Transverse colon (tissue), 4 donors: ENCODE results near the gene ATG9A. TPM values are rescaled to one million over a fixed set of nuclear protein-coding genes. Genes with fewer than 3 reads are reported as not detected.

ENCODE experiments used
- DNase-seq: peaks from one replicate; pipeline ENCODE4 v3.0.0-alpha.2; 2019
- H3K27ac ChIP-seq, 4 donors: fragments of 200-600 bp; sonication (generic); 2 replicates each; pipeline ENCODE4 v1.5.1; 2016 to 2018; ENCODE audit warnings: inconsistent platforms in 4 of 4
- H3K27me3 ChIP-seq: fragments of 200-600 bp; sonication (generic); 2 replicates; pipeline ENCODE4 v1.5.1; 2017; ENCODE audit warnings: inconsistent platforms
- H3K36me3 ChIP-seq, 4 donors: fragments of 200-600 bp; sonication (generic); 2 replicates each; pipeline ENCODE4 v1.5.1; 2017 to 2019; ENCODE audit warnings: inconsistent platforms in 4 of 4
- H3K4me1 ChIP-seq, 4 donors: fragments of 200-600 bp; sonication (generic); 2 replicates each; pipeline ENCODE4 v1.5.1; 2017 to 2020; ENCODE audit warnings: inconsistent platforms in 4 of 4
- H3K4me3 ChIP-seq, 4 donors: fragments of 200-600 bp; sonication (generic); 1 replicate in 1 of 4; 2 replicates in 3 of 4; pipeline versions ENCODE4 v1.5.1 to v1.6.1; 2017 to 2019; ENCODE audit warnings: inconsistent platforms in 4 of 4
- H3K9me3 ChIP-seq, 2 donors: fragments of 200-600 bp; sonication (generic); 2 replicates each; pipeline ENCODE4 v1.5.1; 2017 to 2019; ENCODE audit warnings: inconsistent platforms in 2 of 2
- CTCF ChIP-seq, 5 experiments: fragments of 200-600 bp in 3 of 5; fragments of 450-650 bp in 2 of 5; sonication (generic) in 3 of 5; IDR thresholded peaks; 1 replicate in 2 of 5; 2 replicates in 3 of 5; pipeline ENCODE4 v1.5.1; 2016 to 2017; ENCODE audit warnings: antibody characterized with exemption in 5 of 5, inconsistent platforms in 3 of 5, mild to moderate bottlenecking in 2 of 5, moderate library complexity in 1 of 5
- EP300 ChIP-seq: sonication (generic); formaldehyde crosslinking; IDR thresholded peaks from one replicate; pipeline ENCODE4 v1.6.1; 2017; ENCODE audit warnings: antibody characterized with exemption, low read depth
- POLR2A ChIP-seq: fragments of 450-650 bp; IDR thresholded peaks from one replicate; pipeline ENCODE4 v1.6.1; 2016; ENCODE audit warnings: antibody characterized with exemption, mild to moderate bottlenecking, moderate library complexity
- POLR2AphosphoS5 ChIP-seq, 3 donors: sonication (generic); formaldehyde crosslinking; IDR thresholded peaks; one replicate each; pipeline ENCODE4 v1.6.1; 2016; ENCODE audit warnings: antibody characterized with exemption in 3 of 3
- WGBS, 2 donors: methylation state at CpG; one replicate each; pipeline ENCODE4 v1.1.5; 2018; ENCODE audit warnings: low coverage in 1 of 2; 5-methylcytosine and 5-hydroxymethylcytosine counted together
- in situ Hi-C, 4 donors: fragments of 200-750 bp; cut with MboI; loops; one replicate each; pipeline versions ENCODE4 v1.15.0 to v1.15.1; 2017; ENCODE audit warnings: low sequenced_read_pairs in 3 of 4, low pct_ligation_motif_present in 1 of 4, low pct_unique_long_range_greater_than_20kb in 1 of 4
- intact Hi-C: fragments of 100-400 bp; cut with DNase I; formaldehyde crosslinking; loops from one replicate; pipeline ENCODE4 v1.15.1; 2023; ENCODE audit warnings: low total_unique reads
- total RNA-seq, 4 donors: library from RNA; depleted of rRNA; stranded (reverse); fragments of >200 nt; gene quantifications; one replicate each; pipeline ENCODE4 v1.1.0, GENCODE V29; 2016

Gene ATG9A
- total RNA-seq, 4 donors from 2014 or later = 73.2 to 243 (median 82.7) TPM

- DNase-seq = no peak
- Histone ChIP-seq H3K4me3 (peak overlapping the region in 1 of 4 donors; percentile 87), H3K27ac (no peak overlapping the region), H3K9me3 (no peaks in the 10 kb centered on the region), H3K27me3 (no peaks in the 10 kb centered on the region), H3K4me1 (peaks cover 14 to 62% (median 34%) of the 10 kb centered on the region in 4 donors), H3K36me3 (peaks cover 0 to 43% (median 10%) of the 10 kb centered on the region in 4 donors)
- no peak for TF ChIP-seq CTCF (IDR thresholded peaks at IDR 0.05)
- in situ Hi-C loops = loop anchor here in 2 of 4 donors (10.0 kb wide), 1 partner anchor 115 kb away; no protein-coding TSS in a partner anchor
- WGBS, 2 donors = 94 to 96% methylated on average over 3 to 9 of the region's 9 CpGs
- intact Hi-C loops = no loop called here
These were observed 49.6 kb downstream of the ATG9A start for GRCh38 chr2:219179601-219180465.

- intact Hi-C loops = no loop called here
- TF ChIP-seq POLR2A (no peak), CTCF (IDR thresholded peaks at IDR 0.05) (peak in 1 of 5 experiments; percentile 6), EP300 (no peak)
- in situ Hi-C loops = loop anchor here in 2 of 4 donors (10.0 kb wide), 1 partner anchor 116 kb away; no protein-coding TSS in a partner anchor
- WGBS, 2 donors = 0 to 3% methylated on average over 8 to 20 of the region's 45 CpGs
- H3K27me3 ChIP-seq = no peaks in the 10 kb centered on the region
- peaks cover 0 to 41% (median 15%) of the 10 kb centered on the region in 4 donors for H3K36me3 ChIP-seq
- peaks cover 14 to 63% (median 38%) of the 10 kb centered on the region in 4 donors for H3K4me1 ChIP-seq
- H3K4me3 ChIP-seq = peak overlapping the region; percentile 57 to 98 (median 84)
- H3K27ac ChIP-seq = peak overlapping the region; percentile 93 to 100 (median 96)
- H3K9me3 ChIP-seq = no peaks in the 10 kb centered on the region
- DNase-seq = peak; percentile 55
These were observed 50.9 kb downstream of the ATG9A start for GRCh38 chr2:219178377-219179175.

- TF ChIP-seq EP300 (peak; percentile 4), CTCF (IDR thresholded peaks at IDR 0.05) (peak in 4 of 5 experiments; percentile 30 to 43 (median 34)), POLR2AphosphoS5 (IDR thresholded peaks at IDR 0.05) (peak; percentile 95 to 98 (median 98)), POLR2A (peak; percentile 99)
- H3K4me3 ChIP-seq = peak within 1 kb of the TSS; percentile 57 to 100 (median 92)
- intact Hi-C loops (loop anchor here (2.0 kb wide), 1 partner anchor 103 kb away; no protein-coding TSS in a partner anchor), in situ Hi-C loops (loop anchor here in 2 of 4 donors (10.0 kb wide), 1 partner anchor 117 kb away; no protein-coding TSS in a partner anchor)
- 0% methylated on average over 4 to 46 of the region's 67 CpGs for WGBS, 2 donors
- H3K4me1 ChIP-seq = peaks cover 14 to 56% (median 36%) of the 10 kb centered on the region in 4 donors
- H3K27me3 ChIP-seq = no peaks in the 10 kb centered on the region
- peak; percentile 89 for DNase-seq
- peak within 1 kb of the TSS; percentile 93 to 100 (median 96) for H3K27ac ChIP-seq
- peaks cover 0 to 42% (median 19%) of the 10 kb centered on the region in 4 donors for H3K36me3 ChIP-seq
- H3K9me3 ChIP-seq = no peaks in the 10 kb centered on the region
These were observed 51.7 kb downstream of the ATG9A start, which contains the start of gene RETREG2 for GRCh38 chr2:219177552-219178376. Gene RETREG2, plus strand, starts transcription at chr2:219178275. Its CDS starts 78 bp downstream, at chr2:219178353.
